ENCODE measurements around the gene MAGI2. TPM values are rescaled to one million over a fixed set of nuclear protein-coding genes. Genes with fewer than 3 reads are reported as not detected.

Gene MAGI2
- total RNA-seq, 1 donor, result 18.8 TPM

DNA sequence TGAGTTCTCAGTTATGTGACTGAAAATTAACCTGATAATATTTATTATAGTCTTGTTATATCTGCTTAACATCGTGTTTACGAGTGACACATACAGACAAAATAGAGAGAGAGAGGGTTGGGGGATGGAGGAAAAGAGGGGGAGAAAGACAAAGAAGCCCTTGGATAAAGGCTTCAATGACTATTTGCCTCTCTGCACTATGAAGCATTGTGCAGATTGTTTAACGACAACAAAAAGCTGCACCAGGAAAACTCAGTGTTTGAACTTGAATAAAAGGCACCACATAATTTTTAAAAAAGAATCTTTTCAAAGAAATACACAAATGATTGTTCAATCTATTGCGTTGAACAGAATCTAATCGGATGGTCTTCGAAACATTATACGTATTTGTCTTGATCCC is 27.8 kb downstream of the MAGI2 start:
- Histone ChIP-seq H4K20me1 (ENCODE audit: insufficient read depth, low read length) (no peaks in the 10 kb centered on the region), H3K36me3 (ENCODE audit: insufficient read depth, low read length) (no peaks in the 10 kb centered on the region), H3K4me2 (ENCODE audit: insufficient read depth, low read length) (no peak overlapping the region), H3K27ac (ENCODE audit: low read depth, low read length) (no peak overlapping the region), H3K27me3 (ENCODE audit: insufficient read depth, low read length) (no peaks in the 10 kb centered on the region), H3K79me2 (ENCODE audit: insufficient read depth, low read length) (peaks cover 4% of the 10 kb centered on the region), H3K9me3 (ENCODE audit: low read depth, low read length) (no peaks in the 10 kb centered on the region), H3K4me1 (ENCODE audit: insufficient read depth, low read length) (peaks cover 5% of the 10 kb centered on the region), H3K4me3 (ENCODE audit: insufficient read depth, low read length) (no peak overlapping the region), H2AFZ (ENCODE audit: low read length) (no peak overlapping the region)
- no peak for DNase-seq (ENCODE audit: insufficient read length, low spot score, missing footprints)
- TF ChIP-seq, protein P1, sequence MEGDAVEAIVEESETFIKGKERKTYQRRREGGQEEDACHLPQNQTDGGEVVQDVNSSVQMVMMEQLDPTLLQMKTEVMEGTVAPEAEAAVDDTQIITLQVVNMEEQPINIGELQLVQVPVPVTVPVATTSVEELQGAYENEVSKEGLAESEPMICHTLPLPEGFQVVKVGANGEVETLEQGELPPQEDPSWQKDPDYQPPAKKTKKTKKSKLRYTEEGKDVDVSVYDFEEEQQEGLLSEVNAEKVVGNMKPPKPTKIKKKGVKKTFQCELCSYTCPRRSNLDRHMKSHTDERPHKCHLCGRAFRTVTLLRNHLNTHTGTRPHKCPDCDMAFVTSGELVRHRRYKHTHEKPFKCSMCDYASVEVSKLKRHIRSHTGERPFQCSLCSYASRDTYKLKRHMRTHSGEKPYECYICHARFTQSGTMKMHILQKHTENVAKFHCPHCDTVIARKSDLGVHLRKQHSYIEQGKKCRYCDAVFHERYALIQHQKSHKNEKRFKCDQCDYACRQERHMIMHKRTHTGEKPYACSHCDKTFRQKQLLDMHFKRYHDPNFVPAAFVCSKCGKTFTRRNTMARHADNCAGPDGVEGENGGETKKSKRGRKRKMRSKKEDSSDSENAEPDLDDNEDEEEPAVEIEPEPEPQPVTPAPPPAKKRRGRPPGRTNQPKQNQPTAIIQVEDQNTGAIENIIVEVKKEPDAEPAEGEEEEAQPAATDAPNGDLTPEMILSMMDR (IDR thresholded peaks at IDR 0.05; ENCODE audit: extremely low read depth, low read depth, low read length), result no peak

DNA sequence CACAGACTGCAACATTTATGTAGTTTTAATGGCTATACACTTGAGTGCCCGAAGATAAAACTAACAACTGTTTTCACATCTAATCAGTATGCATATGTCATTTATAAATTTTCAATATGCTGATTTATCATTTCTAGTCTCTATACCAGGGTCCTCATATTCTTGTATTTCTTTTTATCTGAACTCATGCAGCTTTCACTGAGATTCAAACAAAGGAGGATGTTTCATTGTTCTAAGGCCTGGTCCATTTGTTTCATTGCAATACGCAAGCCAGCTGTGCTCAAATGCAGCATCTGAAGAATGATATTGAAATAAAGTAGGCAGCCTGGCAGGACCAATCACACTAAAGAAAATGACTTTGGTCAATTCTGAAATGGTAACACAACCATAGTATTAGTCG is 31.7 kb downstream of the MAGI2 start:
- H3K79me2 ChIP-seq (ENCODE audit: insufficient read depth, low read length), result peaks cover 7% of the 10 kb centered on the region
- no peaks in the 10 kb centered on the region for H3K36me3 ChIP-seq (ENCODE audit: insufficient read depth, low read length)
- peaks cover 15% of the 10 kb centered on the region for H3K4me1 ChIP-seq (ENCODE audit: insufficient read depth, low read length)
- TF ChIP-seq, protein P1 (IDR thresholded peaks at IDR 0.05; ENCODE audit: extremely low read depth, low read depth, low read length), result no peak
- H3K27ac ChIP-seq (ENCODE audit: low read depth, low read length), result no peak overlapping the region
- no peak overlapping the region for H3K4me3 ChIP-seq (ENCODE audit: insufficient read depth, low read length)
- no peaks in the 10 kb centered on the region for H3K27me3 ChIP-seq (ENCODE audit: insufficient read depth, low read length)
- H3K9me3 ChIP-seq (ENCODE audit: low read depth, low read length), result no peaks in the 10 kb centered on the region
- H2AFZ ChIP-seq (ENCODE audit: low read length), result no peak overlapping the region
- DNase-seq (ENCODE audit: insufficient read length, low spot score, missing footprints), result no peak
- H3K4me2 ChIP-seq (ENCODE audit: insufficient read depth, low read length), result no peak overlapping the region
- H4K20me1 ChIP-seq (ENCODE audit: insufficient read depth, low read length), result peaks cover 3% of the 10 kb centered on the region

DNA sequence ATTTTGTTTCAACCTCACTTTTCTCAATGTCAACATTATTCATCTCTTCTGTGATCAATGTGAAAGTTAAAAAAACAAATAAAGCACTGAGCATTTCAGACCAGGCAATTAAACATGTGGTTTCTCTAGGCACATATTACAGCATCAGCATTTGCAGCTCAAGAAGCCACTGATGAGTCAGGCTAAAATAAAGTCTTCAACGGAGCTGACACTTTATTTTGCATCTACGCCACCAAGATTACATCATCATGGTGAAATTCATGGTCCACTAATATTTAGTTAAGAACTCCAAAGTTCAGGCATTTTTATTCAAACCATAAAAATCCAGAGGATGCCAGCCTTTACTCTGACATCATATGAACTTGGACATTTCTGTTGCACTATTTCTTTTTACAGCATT is 33.0 kb downstream of the MAGI2 start:
- peaks cover 7% of the 10 kb centered on the region for H3K79me2 ChIP-seq (ENCODE audit: insufficient read depth, low read length)
- peaks cover 15% of the 10 kb centered on the region for H3K4me1 ChIP-seq (ENCODE audit: insufficient read depth, low read length)
- H3K4me3 ChIP-seq (ENCODE audit: insufficient read depth, low read length), result no peak overlapping the region
- H2AFZ ChIP-seq (ENCODE audit: low read length), result no peak overlapping the region
- H3K27me3 ChIP-seq (ENCODE audit: insufficient read depth, low read length), result no peaks in the 10 kb centered on the region
- H3K27ac ChIP-seq (ENCODE audit: low read depth, low read length), result peak overlapping the region; percentile 49
- peak; percentile 84 for DNase-seq (ENCODE audit: insufficient read length, low spot score, missing footprints)
- peak overlapping the region; percentile 51 for H3K4me2 ChIP-seq (ENCODE audit: insufficient read depth, low read length)
- H3K9me3 ChIP-seq (ENCODE audit: low read depth, low read length), result no peaks in the 10 kb centered on the region
- no peaks in the 10 kb centered on the region for H3K36me3 ChIP-seq (ENCODE audit: insufficient read depth, low read length)
- TF ChIP-seq, protein P1 (IDR thresholded peaks at IDR 0.05; ENCODE audit: extremely low read depth, low read depth, low read length), result no peak
- H4K20me1 ChIP-seq (ENCODE audit: insufficient read depth, low read length), result peaks cover 3% of the 10 kb centered on the region

DNA sequence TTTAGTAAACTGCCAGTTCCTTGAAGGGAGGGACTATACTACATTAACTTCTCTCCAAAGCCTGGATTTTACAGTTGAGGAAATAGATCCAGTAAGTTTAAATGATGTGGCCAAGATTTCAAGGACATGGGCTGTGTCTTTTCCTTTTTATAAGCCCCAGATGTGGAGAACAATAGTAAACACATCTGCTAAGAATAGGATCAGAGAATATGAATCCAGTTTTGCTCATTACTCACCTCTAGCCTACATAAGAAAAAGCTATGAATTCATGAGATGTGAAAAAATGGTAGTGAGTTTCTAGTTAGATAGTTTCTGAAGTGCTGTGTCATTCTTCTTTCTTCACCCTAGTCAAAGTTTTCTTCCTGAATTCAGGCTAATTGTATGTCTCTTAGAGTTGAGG is 38.6 kb downstream of the MAGI2 start:
- Histone ChIP-seq H2AFZ (ENCODE audit: low read length) (no peak overlapping the region), H4K20me1 (ENCODE audit: insufficient read depth, low read length) (peaks cover 1% of the 10 kb centered on the region), H3K4me3 (ENCODE audit: insufficient read depth, low read length) (no peak overlapping the region), H3K27me3 (ENCODE audit: insufficient read depth, low read length) (no peaks in the 10 kb centered on the region), H3K4me1 (ENCODE audit: insufficient read depth, low read length) (peaks cover 8% of the 10 kb centered on the region), H3K36me3 (ENCODE audit: insufficient read depth, low read length) (no peaks in the 10 kb centered on the region), H3K79me2 (ENCODE audit: insufficient read depth, low read length) (peaks cover 8% of the 10 kb centered on the region), H3K27ac (ENCODE audit: low read depth, low read length) (no peak overlapping the region), H3K4me2 (ENCODE audit: insufficient read depth, low read length) (no peak overlapping the region), H3K9me3 (ENCODE audit: low read depth, low read length) (no peaks in the 10 kb centered on the region)
- no peak for DNase-seq (ENCODE audit: insufficient read length, low spot score, missing footprints)
- TF ChIP-seq, protein P1 (IDR thresholded peaks at IDR 0.05; ENCODE audit: extremely low read depth, low read depth, low read length), result no peak

All from osteoblast (primary cell).